SK-MEL-5 (cell line): ENCODE data around the gene KANK4. TPM values are rescaled to one million over a fixed set of nuclear protein-coding genes. Genes with fewer than 3 reads are reported as not detected.
A peak's percentile ranks its signal among the peaks of the same experiment; 100 is the strongest.

Source experiments
- DNase-seq: peaks from one replicate; pipeline ENCODE4 v3.0.0-alpha.2; 2016; ENCODE audit warnings: low read depth, low spot score
- in situ Hi-C: cut with HindIII; loops from 2 replicates; pipeline ENCODE4 v1.10.0; 2016; ENCODE audit warnings: low sequenced_read_pairs, high pct_unique_total_duplicates, low pct_unique_long_range_greater_than_20kb
- polyA plus RNA-seq, 2 experiments: library from polyadenylated mRNA; depleted of rRNA; stranded (reverse); fragments of >200 nt; gene quantifications; 2 replicates each; pipeline ENCODE4 v1.2.3, GENCODE V29; 2015
- total RNA-seq: library from RNA; depleted of rRNA; stranded (reverse); fragments of >200 nt; shearing (Covaris generic); gene quantifications from 2 replicates; pipeline ENCODE4 v1.2.3, GENCODE V29; 2014; rRNA removed

Gene KANK4
- not detected in 2 replicates for total RNA-seq
- polyA plus RNA-seq (2015; cell fraction: cytosol; rRNA removed): not detected in 2 replicates
- polyA plus RNA-seq (2015; cell fraction: nucleus; rRNA removed): not detected in 2 replicates

- no peak for DNase-seq
- in situ Hi-C loops: no loop called here
These were observed at the start of gene KANK4 for GRCh38 chr1:62318756-62319544. TSS of gene KANK4 (minus strand) at chr1:62319434. CDS start at chr1:62281564, 37,870 bp downstream.

GRCh38 chr1:62368989-62369388 lies 49.8 kb upstream of the KANK4 start:
- in situ Hi-C loops: no loop called here
- no peak for DNase-seq

GRCh38 chr1:62367005-62367557 lies 47.8 kb upstream of the KANK4 start:
- peak; percentile 34 for DNase-seq
- in situ Hi-C loops: no loop called here

GRCh38 chr1:62364721-62365120 lies 45.5 kb upstream of the KANK4 start:
- in situ Hi-C loops: no loop called here
- DNase-seq: no peak

- DNase-seq: no peak
- in situ Hi-C loops: no loop called here
These were observed 43.7 kb upstream of the KANK4 start for GRCh38 chr1:62362926-62363325.

GRCh38 chr1:62362061-62362917 lies 43.1 kb upstream of the KANK4 start:
- DNase-seq: no peak
- in situ Hi-C loops: no loop called here

- DNase-seq: no peak
- in situ Hi-C loops: no loop called here
These were observed 42.2 kb upstream of the KANK4 start for GRCh38 chr1:62361431-62361830.

- in situ Hi-C loops: no loop called here
- DNase-seq: peak; percentile 12
These were observed 39.6 kb upstream of the KANK4 start for GRCh38 chr1:62358665-62359373.

GRCh38 chr1:62357916-62358315 lies 38.7 kb upstream of the KANK4 start:
- in situ Hi-C loops: no loop called here
- no peak for DNase-seq

GRCh38 chr1:62356257-62356835 lies 37.1 kb upstream of the KANK4 start:
- in situ Hi-C loops: no loop called here
- peak; percentile 26 for DNase-seq

- in situ Hi-C loops: no loop called here
- DNase-seq: no peak
These were observed 35.9 kb upstream of the KANK4 start for GRCh38 chr1:62355095-62355494.

GRCh38 chr1:62353853-62354252 lies 34.6 kb upstream of the KANK4 start:
- DNase-seq: no peak
- in situ Hi-C loops: no loop called here

- no peak for DNase-seq
- in situ Hi-C loops: no loop called here
These were observed 33.2 kb upstream of the KANK4 start for GRCh38 chr1:62352387-62352786.

GRCh38 chr1:62349470-62350233 lies 30.4 kb upstream of the KANK4 start:
- in situ Hi-C loops: no loop called here
- DNase-seq: no peak

GRCh38 chr1:62346886-62347285 lies 27.7 kb upstream of the KANK4 start:
- in situ Hi-C loops: no loop called here
- no peak for DNase-seq

- DNase-seq: no peak
- in situ Hi-C loops: no loop called here
These were observed 24.7 kb upstream of the KANK4 start for GRCh38 chr1:62343911-62344310.

- in situ Hi-C loops: no loop called here
- no peak for DNase-seq
These were observed 23.0 kb upstream of the KANK4 start for GRCh38 chr1:62342270-62342669.
